H1 (cell line): ENCODE results near the gene PBX1. TPM values are rescaled to one million over a fixed set of nuclear protein-coding genes. Genes with fewer than 3 reads are reported as not detected.

Experiments used
- CTCF ChIA-PET: fragments of 300-600 bp; sonication (Branson Sonifier 250); formaldehyde crosslinking; loops from one replicate; lab custom pipeline; 2021; ENCODE audit not compliant: partially characterized antibody; lab: Charles Lee
- POLR2A ChIA-PET: fragments of 300-600 bp; sonication (Branson Sonifier 250); formaldehyde crosslinking; loops from one replicate; lab custom pipeline; 2021; ENCODE audit warnings: inconsistent platforms; ENCODE audit not compliant: partially characterized antibody; lab: Charles Lee
- DNase-seq, 2 experiments: peaks; one replicate each; pipeline versions ENCODE4 v3.0.0 to v3.0.0-alpha.2; 2010 to 2022; ENCODE audit warnings: low spot score in 2 of 2, low read depth in 1 of 2, mixed read lengths in 1 of 2
- FAIRE-seq: peaks from 2 replicates; lab custom pipeline; 2011; peaks lifted over from hg19 to GRCh38; lab: Jason Lieb, UNC
- H2AFZ ChIP-seq: 2 replicates; pipeline ENCODE4 v1.8.1; 2012; ENCODE audit warnings: low read length, inconsistent platforms
- H2AK5ac ChIP-seq: 2 replicates; pipeline ENCODE4 v1.6.1; 2013; ENCODE audit warnings: low read depth, low read length
- H2BK120ac ChIP-seq: replicated peaks from 2 replicates; pipeline ENCODE3; 2013; ENCODE audit warnings: low read depth, low read length, inconsistent platforms
- H2BK12ac ChIP-seq: 2 replicates; pipeline ENCODE4 v1.6.1; 2013; ENCODE audit warnings: low read depth, low read length
- H2BK15ac ChIP-seq: 2 replicates; pipeline ENCODE4 v1.6.1; 2013; ENCODE audit warnings: low read length
- H2BK20ac ChIP-seq: 2 replicates; pipeline ENCODE4 v1.6.1; 2013; ENCODE audit warnings: low read length
- H2BK5ac ChIP-seq: 2 replicates; pipeline ENCODE4 v1.6.1; 2013; ENCODE audit warnings: low read depth, low read length
- H3K14ac ChIP-seq: 2 replicates; pipeline ENCODE4 v1.6.1; 2013; ENCODE audit warnings: inconsistent platforms; ENCODE audit not compliant: insufficient read length
- H3K18ac ChIP-seq: 2 replicates; pipeline ENCODE4 v1.6.1; 2013; ENCODE audit warnings: low read length; ENCODE audit errors: extremely low read depth
- H3K23ac ChIP-seq: 2 replicates; pipeline ENCODE4 v1.6.1; 2013; ENCODE audit warnings: inconsistent platforms; ENCODE audit not compliant: insufficient read length
- H3K23me2 ChIP-seq: 2 replicates; pipeline ENCODE4 v1.6.1; 2013; ENCODE audit warnings: low read depth, low read length
- H3K27ac ChIP-seq: 2 replicates; pipeline ENCODE4 v1.6.1; 2011; ENCODE audit warnings: low read depth, low read length, inconsistent platforms
- H3K27me3 ChIP-seq, 4 experiments: replicated peaks in 1 of 4; 1 replicate in 1 of 4; 2 replicates in 3 of 4; pipeline versions ENCODE4 v1.6.1 to v1.8.1; 2011 to 2013; ENCODE audit warnings: low read length in 3 of 4, mild to moderate bottlenecking in 3 of 4, inconsistent platforms in 2 of 4, mixed read lengths in 2 of 4, moderate library complexity in 1 of 4; ENCODE audit not compliant: control insufficient read depth in 3 of 4, insufficient read depth in 3 of 4; ENCODE audit errors: extremely low read depth in 1 of 4
- H3K36me3 ChIP-seq, 4 experiments: 2 replicates each; pipeline versions ENCODE4 v1.6.1 to v1.8.1; 2011 to 2013; ENCODE audit warnings: mild to moderate bottlenecking in 4 of 4, low read length in 3 of 4, moderate library complexity in 2 of 4, control low read depth in 1 of 4, inconsistent platforms in 1 of 4; ENCODE audit not compliant: insufficient read depth in 4 of 4, control insufficient read depth in 2 of 4
- H3K4ac ChIP-seq: replicated peaks from 2 replicates; pipeline ENCODE3; 2013; ENCODE audit warnings: low read length, low read depth, mixed read lengths, inconsistent platforms; ENCODE audit not compliant: insufficient read length
- H3K4me1 ChIP-seq, 4 experiments: replicated peaks in 1 of 4; 1 replicate in 1 of 4; 2 replicates in 3 of 4; pipeline versions ENCODE4 v1.6.1 to v1.8.1; 2011 to 2013; ENCODE audit warnings: low read length in 3 of 4, inconsistent platforms in 2 of 4, mixed read lengths in 1 of 4; ENCODE audit not compliant: insufficient read depth in 4 of 4, control insufficient read depth in 3 of 4
- H3K4me2 ChIP-seq, 2 experiments: 2 replicates each; pipeline versions ENCODE4 v1.6.1 to v1.8.1; 2011 to 2013; ENCODE audit warnings: low read depth in 2 of 2, low read length in 2 of 2, control low read depth in 1 of 2, inconsistent platforms in 1 of 2, mild to moderate bottlenecking in 1 of 2; ENCODE audit not compliant: insufficient read depth in 1 of 2
- H3K4me3 ChIP-seq, 4 experiments: fragments of 200-600, 300-600 bp in 1 of 4; sonication (generic), shearing (Covaris generic), sonication (Bioruptor Twin) in 1 of 4; 2 replicates each; pipeline versions ENCODE4 v1.5.1 to v1.8.1; 2011 to 2016; ENCODE audit warnings: low read length in 4 of 4, low read depth in 3 of 4, control low read depth in 2 of 4, inconsistent platforms in 2 of 4, mild to moderate bottlenecking in 2 of 4, mixed read lengths in 1 of 4, moderate library complexity in 1 of 4; ENCODE audit not compliant: insufficient read depth in 2 of 4; ENCODE audit errors: extremely low read depth in 1 of 4
- H3K56ac ChIP-seq: replicated peaks from 2 replicates; pipeline ENCODE3; 2013; ENCODE audit warnings: low read depth, mild to moderate bottlenecking, mixed read lengths, low read length, inconsistent platforms; ENCODE audit not compliant: insufficient read length
- H3K79me1 ChIP-seq: 2 replicates; pipeline ENCODE4 v1.6.1; 2013; ENCODE audit warnings: low read depth, low read length, control low read depth
- H3K79me2 ChIP-seq, 2 experiments: 2 replicates each; pipeline versions ENCODE4 v1.6.1 to v1.8.1; 2012 to 2013; ENCODE audit warnings: low read length in 2 of 2, mild to moderate bottlenecking in 2 of 2, inconsistent platforms in 1 of 2; ENCODE audit not compliant: insufficient read depth in 2 of 2, control insufficient read depth in 1 of 2
- H3K9ac ChIP-seq, 4 experiments: replicated peaks in 1 of 4; 1 replicate in 1 of 4; 2 replicates in 3 of 4; pipeline versions ENCODE4 v1.6.1 to v1.8.1; 2011 to 2013; ENCODE audit warnings: low read depth in 3 of 4, low read length in 3 of 4, control low read depth in 2 of 4, mild to moderate bottlenecking in 2 of 4, moderate library complexity in 2 of 4, inconsistent platforms in 1 of 4; ENCODE audit errors: extremely low read depth in 1 of 4
- H3K9me3 ChIP-seq, 2 experiments: 2 replicates each; pipeline versions ENCODE4 v1.6.1 to v1.8.1; 2012 to 2013; ENCODE audit warnings: mild to moderate bottlenecking in 2 of 2, moderate library complexity in 2 of 2, control low read depth in 1 of 2, inconsistent platforms in 1 of 2, low read depth in 1 of 2, low read length in 1 of 2, mixed read lengths in 1 of 2; ENCODE audit not compliant: insufficient read depth in 2 of 2
- H4K20me1 ChIP-seq, 2 experiments: replicated peaks in 1 of 2; 2 replicates each; pipeline versions ENCODE3 to v1.8.1; 2011 to 2013; ENCODE audit warnings: inconsistent platforms in 2 of 2, low read length in 2 of 2, mild to moderate bottlenecking in 1 of 2; ENCODE audit not compliant: insufficient read depth in 2 of 2, control insufficient read depth in 1 of 2
- H4K5ac ChIP-seq: 2 replicates; pipeline ENCODE4 v1.6.1; 2013; ENCODE audit warnings: low read length, low read depth, mixed read lengths, inconsistent platforms; ENCODE audit not compliant: insufficient read length
- H4K8ac ChIP-seq: 2 replicates; pipeline ENCODE4 v1.8.0; 2013; ENCODE audit warnings: mild to moderate bottlenecking, moderate library complexity, low read length, inconsistent platforms; ENCODE audit not compliant: insufficient read depth; ENCODE audit errors: extremely low read depth
- H4K91ac ChIP-seq: replicated peaks from 2 replicates; pipeline ENCODE3; 2013; ENCODE audit warnings: low read length, mixed read lengths, inconsistent platforms; ENCODE audit not compliant: insufficient read length
- ATF3 ChIP-seq: IDR thresholded peaks from 2 replicates; pipeline ENCODE4 v1.6.1; 2011; ENCODE audit warnings: low read depth, mild to moderate bottlenecking, low read length; ENCODE audit not compliant: insufficient read depth
- CHD2 ChIP-seq: IDR thresholded peaks from 2 replicates; pipeline ENCODE4 v1.6.1; 2012; ENCODE audit warnings: low read length, improper control_type of control experiment
- EP300 ChIP-seq, 2 experiments: IDR thresholded peaks; 1 replicate in 1 of 2; 2 replicates in 1 of 2; pipeline ENCODE4 v1.6.1; 2011 to 2012; ENCODE audit warnings: low read depth in 2 of 2, low read length in 2 of 2, mild to moderate bottlenecking in 2 of 2, borderline replicate concordance in 1 of 2, inconsistent platforms in 1 of 2, moderate library complexity in 1 of 2
- MAFK ChIP-seq: IDR thresholded peaks from 2 replicates; pipeline ENCODE4 v1.6.1; 2012; ENCODE audit warnings: low read depth, mild to moderate bottlenecking, improper control_type of control experiment, low read length
- SIX5 ChIP-seq: IDR thresholded peaks from 2 replicates; pipeline ENCODE4 v1.6.1; 2011; ENCODE audit warnings: mild to moderate bottlenecking, low read depth, low read length
- polyA plus RNA-seq, 7 experiments: library from polyadenylated mRNA; depleted of rRNA in 3 of 7; stranded (reverse) in 5 of 7; unstranded in 2 of 7; fragments of >200 nt in 5 of 7; fragments of 200-250 nt in 2 of 7; gene quantifications; 1 replicate in 5 of 7; 2 replicates in 1 of 7; 4 replicates in 1 of 7; pipeline versions ENCODE4 v1.2.1 to v1.2.3, GENCODE V29; 2011 to 2013; ENCODE audit warnings: missing spikeins in 2 of 7, mixed read lengths in 2 of 7
- total RNA-seq: library from RNA; stranded (reverse); fragmentation: NEBNext Ultra II Directional; extraction: Animal tissue kit (Norgen Biotek cat#: 25700); gene quantifications from 2 replicates; pipeline ENCODE4 v1.2.1, GENCODE V29; 2021
- TF ChIP-seq, protein P1 (sequence below), 3 experiments: IDR thresholded peaks; 1 replicate in 2 of 3; 2 replicates in 1 of 3; pipeline versions ENCODE4 v1.5.1 to v1.6.1; 2011; ENCODE audit warnings: low read length in 3 of 3, mild to moderate bottlenecking in 3 of 3, inconsistent platforms in 2 of 3, low read depth in 1 of 3, moderate library complexity in 1 of 3; ENCODE audit not compliant: insufficient read depth in 1 of 3; ENCODE audit errors: control extremely low read depth in 1 of 3

Gene PBX1
- total and polyA plus RNA-seq, 2 of the 8 experiments (the other 6 are each of a cell fraction or from before 2014, with no cell fraction given): 87.4 to 124 TPM

DNA sequence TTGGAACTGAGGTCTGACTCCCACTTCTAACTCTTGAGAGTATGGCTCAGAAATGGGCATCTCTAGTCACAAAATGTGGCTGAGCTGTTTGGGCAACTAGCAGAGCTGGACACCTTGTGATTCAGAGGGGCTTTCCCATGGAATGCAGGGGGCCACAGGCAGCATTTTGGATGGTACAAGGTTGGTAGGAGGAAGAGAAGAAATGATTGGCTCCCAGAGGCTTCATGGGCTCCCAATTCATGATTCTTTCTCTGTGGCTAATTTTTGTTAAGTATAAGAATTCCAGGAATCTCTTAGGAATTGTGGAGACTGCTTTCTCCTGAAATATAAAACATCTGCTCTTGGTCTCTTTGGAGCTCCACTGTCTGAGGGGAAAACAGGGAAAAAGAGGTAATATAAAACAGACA lies 49.7 kb downstream of the PBX1 start:
- Histone ChIP-seq H3K4me1 (peaks cover 18 to 56% (median 46%) of the 10 kb centered on the region in 4 experiments), H3K4ac (no peak overlapping the region), H3K79me1 (peaks cover 5% of the 10 kb centered on the region), H2AK5ac (no peak overlapping the region), H2BK20ac (no peak overlapping the region), H3K4me3 (no peak overlapping the region), H3K27ac (no peak overlapping the region), H3K79me2 (peaks cover 13 to 92% of the 10 kb centered on the region in 2 experiments), H2BK12ac (no peak overlapping the region), H3K23me2 (no peaks in the 10 kb centered on the region; the same call in 1 of the 2 replicates), H2AFZ (no peak overlapping the region), H4K5ac (no peak overlapping the region), H3K4me2 (no peak overlapping the region), H3K18ac (no peak overlapping the region), H4K8ac (no peak overlapping the region), H3K14ac (no peak overlapping the region), H3K9ac (no peak overlapping the region), H4K91ac (no peak overlapping the region), H3K36me3 (peaks cover 0 to 5% (median 4%) of the 10 kb centered on the region in 4 experiments; a peak in 4 of 8 replicates), H3K27me3 (no peaks in the 10 kb centered on the region), H2BK120ac (no peak overlapping the region), H3K9me3 (no peaks in the 10 kb centered on the region), H4K20me1 (peaks cover 26 to 32% of the 10 kb centered on the region in 2 experiments), H3K56ac (no peak overlapping the region), H2BK15ac (no peak overlapping the region), H3K23ac (no peak overlapping the region), H2BK5ac (no peak overlapping the region)
- POLR2A ChIA-PET: interaction anchor here (0.9 to 1.5 kb wide), 3 partner anchors 13 to 50 kb away, joined by 3 to 4 read pairs (median 3); partner anchors contain the start of gene PBX1
- DNase-seq: no peak
- CTCF ChIA-PET: interaction anchor here (0.7 to 1.0 kb wide), 2 partner anchors 15 to 17 kb away, joined by 3 read pairs; no protein-coding TSS in a partner anchor
- no peak for FAIRE-seq
- TF ChIP-seq SIX5: no peak
- TF ChIP-seq, protein P1, sequence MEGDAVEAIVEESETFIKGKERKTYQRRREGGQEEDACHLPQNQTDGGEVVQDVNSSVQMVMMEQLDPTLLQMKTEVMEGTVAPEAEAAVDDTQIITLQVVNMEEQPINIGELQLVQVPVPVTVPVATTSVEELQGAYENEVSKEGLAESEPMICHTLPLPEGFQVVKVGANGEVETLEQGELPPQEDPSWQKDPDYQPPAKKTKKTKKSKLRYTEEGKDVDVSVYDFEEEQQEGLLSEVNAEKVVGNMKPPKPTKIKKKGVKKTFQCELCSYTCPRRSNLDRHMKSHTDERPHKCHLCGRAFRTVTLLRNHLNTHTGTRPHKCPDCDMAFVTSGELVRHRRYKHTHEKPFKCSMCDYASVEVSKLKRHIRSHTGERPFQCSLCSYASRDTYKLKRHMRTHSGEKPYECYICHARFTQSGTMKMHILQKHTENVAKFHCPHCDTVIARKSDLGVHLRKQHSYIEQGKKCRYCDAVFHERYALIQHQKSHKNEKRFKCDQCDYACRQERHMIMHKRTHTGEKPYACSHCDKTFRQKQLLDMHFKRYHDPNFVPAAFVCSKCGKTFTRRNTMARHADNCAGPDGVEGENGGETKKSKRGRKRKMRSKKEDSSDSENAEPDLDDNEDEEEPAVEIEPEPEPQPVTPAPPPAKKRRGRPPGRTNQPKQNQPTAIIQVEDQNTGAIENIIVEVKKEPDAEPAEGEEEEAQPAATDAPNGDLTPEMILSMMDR (IDR thresholded peaks at IDR 0.05; ENCODE audit: control extremely low read depth in 1 of 3, insufficient read depth in 1 of 3, low read depth in 1 of 3, low read length in 3 of 3): no peak
- TF ChIP-seq CHD2: no peak
- no peak for TF ChIP-seq ATF3
- TF ChIP-seq MAFK: no peak
- no peak for TF ChIP-seq EP300 (IDR thresholded peaks at IDR 0.05; ENCODE audit: borderline replicate concordance in 1 of 2, low read depth in 2 of 2, low read length in 2 of 2)
